ENCODE measurements around the gene PRDM16.

DNA sequence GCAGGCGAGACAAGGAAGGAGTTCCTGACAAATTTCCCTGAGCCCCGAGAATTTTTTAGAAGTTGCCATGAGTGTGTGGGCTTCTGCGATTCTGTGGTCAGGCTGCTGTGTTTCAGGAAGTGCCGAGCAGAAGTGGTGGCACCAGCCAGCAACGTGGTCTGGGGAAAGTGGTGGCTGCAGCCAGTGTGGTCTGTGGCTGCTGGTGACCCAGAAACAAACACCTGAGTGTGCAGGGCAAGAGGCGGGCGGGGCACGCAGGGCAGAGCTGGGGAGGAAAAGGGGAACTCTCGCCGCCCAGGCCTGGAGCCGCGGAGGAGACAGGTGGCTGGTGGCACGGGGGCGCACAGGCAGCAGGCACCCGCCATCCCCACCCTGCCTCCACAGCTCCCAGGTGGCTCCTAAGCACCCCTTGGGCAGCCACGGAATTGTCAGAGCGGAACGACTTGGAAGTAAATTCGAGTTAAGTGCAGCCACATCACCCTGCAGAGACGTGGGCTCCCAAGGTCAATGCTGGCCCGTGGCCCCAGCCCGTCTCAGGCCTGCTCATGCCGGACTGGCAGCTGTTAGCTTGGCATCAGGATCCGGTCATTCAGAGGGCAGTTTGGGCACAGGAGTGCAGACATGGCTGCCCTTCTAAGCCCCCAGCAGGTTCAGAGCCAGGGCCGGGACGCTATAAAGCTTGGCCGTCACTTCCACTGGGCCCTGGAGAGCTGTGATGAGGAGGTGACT, 25.1 kb downstream of the PRDM16 start:
- TF ChIP-seq, protein P1, sequence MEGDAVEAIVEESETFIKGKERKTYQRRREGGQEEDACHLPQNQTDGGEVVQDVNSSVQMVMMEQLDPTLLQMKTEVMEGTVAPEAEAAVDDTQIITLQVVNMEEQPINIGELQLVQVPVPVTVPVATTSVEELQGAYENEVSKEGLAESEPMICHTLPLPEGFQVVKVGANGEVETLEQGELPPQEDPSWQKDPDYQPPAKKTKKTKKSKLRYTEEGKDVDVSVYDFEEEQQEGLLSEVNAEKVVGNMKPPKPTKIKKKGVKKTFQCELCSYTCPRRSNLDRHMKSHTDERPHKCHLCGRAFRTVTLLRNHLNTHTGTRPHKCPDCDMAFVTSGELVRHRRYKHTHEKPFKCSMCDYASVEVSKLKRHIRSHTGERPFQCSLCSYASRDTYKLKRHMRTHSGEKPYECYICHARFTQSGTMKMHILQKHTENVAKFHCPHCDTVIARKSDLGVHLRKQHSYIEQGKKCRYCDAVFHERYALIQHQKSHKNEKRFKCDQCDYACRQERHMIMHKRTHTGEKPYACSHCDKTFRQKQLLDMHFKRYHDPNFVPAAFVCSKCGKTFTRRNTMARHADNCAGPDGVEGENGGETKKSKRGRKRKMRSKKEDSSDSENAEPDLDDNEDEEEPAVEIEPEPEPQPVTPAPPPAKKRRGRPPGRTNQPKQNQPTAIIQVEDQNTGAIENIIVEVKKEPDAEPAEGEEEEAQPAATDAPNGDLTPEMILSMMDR (conservative IDR thresholded peaks at IDR 0.05; ENCODE audit: low read depth, low read length), result no peak
- TF ChIP-seq EZH2 (IDR thresholded peaks at IDR 0.05; ENCODE audit: low read length, unreplicated experiment) (no peak), EZH2phosphoT487 (IDR thresholded peaks at IDR 0.05; ENCODE audit: borderline replicate concordance, low read length) (no peak)
